HCT116 (cell line): ENCODE results near the gene THBS3. TPM values are rescaled to one million over a fixed set of nuclear protein-coding genes. Genes with fewer than 3 reads are reported as not detected.

Experiments used
- ATAC-seq: fragments of 200-7000 bp; cut with Tn5 transposase; 2 replicates; pipeline ENCODE4 v1.9.1; 2020; ENCODE audit warnings: mild to moderate bottlenecking, moderate library complexity
- BruUV-seq: library from RNA; stranded (reverse); fragments of 400-500 nt; replicated peaks from 2 replicates; lab custom pipeline; 2021; lab: Mats Ljungman, UMichigan
- CTCF ChIA-PET: fragments of 300-600 bp; sonication (Branson Sonifier 250); formaldehyde crosslinking; loops from one replicate; lab custom pipeline; 2021; ENCODE audit warnings: antibody characterized with exemption; lab: Charles Lee
- POLR2A ChIA-PET: fragments of 300-600, 350-600 bp; sonication (Branson Sonifier 250); formaldehyde crosslinking; loops from one replicate; lab custom pipeline; 2021; ENCODE audit warnings: antibody characterized with exemption; lab: Charles Lee
- RAD21 ChIA-PET, 2 experiments: fragments of 300-600 bp; sonication (Branson Sonifier 250); formaldehyde crosslinking; loops; one replicate each; lab custom pipeline; 2023; ENCODE audit warnings: low total read pairs in 2 of 2; ENCODE audit not compliant: uncharacterized antibody in 2 of 2, unreplicated experiment in 2 of 2, low non-redundant PET in 1 of 2; lab: Charles Lee
- DNase-seq: peaks from one replicate; pipeline ENCODE4 v3.0.0-alpha.2; 2010; ENCODE audit warnings: low read depth, low spot score
- H2AFZ ChIP-seq: fragments of 200-600 bp; shearing (Covaris generic), sonication (generic); 2 replicates; pipeline ENCODE4 v1.6.1; 2017; ENCODE audit warnings: low read depth, mixed run types, mixed read lengths, antibody characterized with exemption, low read length; ENCODE audit not compliant: poor library complexity, severe bottlenecking
- H3K27ac ChIP-seq: 2 replicates; pipeline ENCODE4 v1.5.1; 2012; ENCODE audit warnings: low read depth, low read length
- H3K27me3 ChIP-seq: fragments of 200-600 bp; sonication (generic); 2 replicates; pipeline ENCODE4 v1.6.1; 2016; ENCODE audit warnings: mixed run types, low read length, mixed read lengths; ENCODE audit not compliant: insufficient read depth
- H3K36me3 ChIP-seq, 2 experiments: fragments of 200-500 bp in 1 of 2; fragments of 200-600 bp in 1 of 2; sonication (Bioruptor generic) in 1 of 2; sonication (generic) in 1 of 2; 2 replicates each; pipeline versions ENCODE4 v1.5.1 to v1.6.1; 2014 to 2016; ENCODE audit warnings: low read length in 2 of 2, inconsistent platforms in 1 of 2, mixed read lengths in 1 of 2, mixed run types in 1 of 2; ENCODE audit not compliant: insufficient read depth in 2 of 2, control insufficient read depth in 1 of 2
- H3K4me1 ChIP-seq, 2 experiments: fragments of 200-600 bp in 1 of 2; sonication (generic) in 1 of 2; 2 replicates each; pipeline versions ENCODE4 v1.5.1 to v1.6.1; 2012 to 2017; ENCODE audit warnings: low read length in 2 of 2, inconsistent platforms in 1 of 2, mild to moderate bottlenecking in 1 of 2, mixed read lengths in 1 of 2, mixed run types in 1 of 2, moderate library complexity in 1 of 2; ENCODE audit not compliant: insufficient read depth in 2 of 2, control insufficient read depth in 1 of 2
- H3K4me2 ChIP-seq: fragments of 200-600 bp; sonication (generic); 2 replicates; pipeline ENCODE4 v1.6.1; 2017; ENCODE audit warnings: mixed run types, low read length, mixed read lengths
- H3K4me3 ChIP-seq, 2 experiments: fragments of 200-600 bp in 1 of 2; sonication (generic) in 1 of 2; replicated peaks in 1 of 2; 2 replicates each; pipeline ENCODE4 v1.5.1; 2011 to 2016; ENCODE audit warnings: low read length in 2 of 2, control low read depth in 1 of 2, low read depth in 1 of 2, mild to moderate bottlenecking in 1 of 2, mixed read lengths in 1 of 2, mixed run types in 1 of 2
- H3K79me2 ChIP-seq: fragments of 200-600 bp; sonication (generic); 2 replicates; pipeline ENCODE4 v1.6.1; 2017; ENCODE audit warnings: mild to moderate bottlenecking, mixed run types, low read length, moderate library complexity, mixed read lengths; ENCODE audit not compliant: insufficient read depth
- H3K9ac ChIP-seq: fragments of 200-600 bp; sonication (generic); 2 replicates; pipeline ENCODE4 v1.6.1; 2016; ENCODE audit warnings: low read length, mixed read lengths
- H3K9me2 ChIP-seq: fragments of 200-600 bp; sonication (generic), shearing (Covaris generic); 2 replicates; pipeline ENCODE4 v1.6.1; 2017; ENCODE audit warnings: mixed run types, mild to moderate bottlenecking, moderate library complexity; ENCODE audit not compliant: insufficient read depth
- H3K9me3 ChIP-seq, 2 experiments: fragments of 200-500 bp in 1 of 2; fragments of 200-600 bp in 1 of 2; sonication (Bioruptor generic) in 1 of 2; sonication (generic) in 1 of 2; 2 replicates each; pipeline ENCODE4 v1.6.1; 2014 to 2017; ENCODE audit warnings: low read length in 2 of 2, mixed read lengths in 2 of 2, inconsistent platforms in 1 of 2, low read depth in 1 of 2, mild to moderate bottlenecking in 1 of 2, mixed run types in 1 of 2, moderate library complexity in 1 of 2; ENCODE audit not compliant: control insufficient read depth in 1 of 2, insufficient read depth in 1 of 2
- H4K20me1 ChIP-seq: fragments of 200-600 bp; sonication (generic), shearing (Covaris generic); 2 replicates; pipeline ENCODE4 v1.6.1; 2017; ENCODE audit warnings: mixed run types, mild to moderate bottlenecking, moderate library complexity; ENCODE audit not compliant: insufficient read depth
- EGR1 ChIP-seq: IDR thresholded peaks from 2 replicates; pipeline ENCODE4 v1.6.1; 2012; ENCODE audit warnings: low read depth
- ELF1 ChIP-seq: IDR thresholded peaks from 2 replicates; pipeline ENCODE4 v1.6.1; 2012; ENCODE audit warnings: low read depth, borderline replicate concordance
- EZH2 ChIP-seq: fragments of 200-600 bp; sonication (generic); IDR thresholded peaks from 2 replicates; pipeline ENCODE4 v1.6.1; 2017; ENCODE audit warnings: antibody characterized with exemption, mixed run types
- EZH2phosphoT487 ChIP-seq: fragments of 200-600 bp; IDR thresholded peaks from 2 replicates; pipeline ENCODE4 v1.6.1; 2018; ENCODE audit warnings: antibody characterized with exemption, borderline replicate concordance
- FOSL1 ChIP-seq: IDR thresholded peaks from 2 replicates; pipeline ENCODE4 v1.6.1; 2012; ENCODE audit warnings: low read depth
- JUND ChIP-seq: IDR thresholded peaks from 2 replicates; pipeline ENCODE4 v1.6.1; 2012
- POLR2A ChIP-seq: IDR thresholded peaks from 2 replicates; pipeline ENCODE4 v1.7.0; 2011; ENCODE audit warnings: borderline replicate concordance; ENCODE audit not compliant: insufficient read depth, insufficient read length; ENCODE audit errors: extremely low read depth
- POLR2AphosphoS5 ChIP-seq: IDR thresholded peaks from 2 replicates; pipeline ENCODE4 v1.6.1; 2011; ENCODE audit warnings: mild to moderate bottlenecking, low read depth, low read length, moderate library complexity
- RAD21 ChIP-seq: IDR thresholded peaks from 2 replicates; pipeline ENCODE4 v1.6.1; 2012; ENCODE audit warnings: low read depth, mild to moderate bottlenecking
- SIN3A ChIP-seq: IDR thresholded peaks from 2 replicates; pipeline ENCODE4 v1.6.1; 2012; ENCODE audit warnings: low read depth
- SRF ChIP-seq: IDR thresholded peaks from 2 replicates; pipeline ENCODE4 v1.6.1; 2012; ENCODE audit warnings: low read depth
- TCF7L2 ChIP-seq: IDR thresholded peaks from 2 replicates; pipeline ENCODE4 v1.7.0; 2011; ENCODE audit warnings: borderline replicate concordance, inconsistent platforms; ENCODE audit not compliant: insufficient read depth, insufficient read length; ENCODE audit errors: extremely low read depth
- YY1 ChIP-seq: IDR thresholded peaks from 2 replicates; pipeline ENCODE4 v1.6.1; 2011; ENCODE audit warnings: low read length, low read depth, moderate library complexity, mild to moderate bottlenecking; ENCODE audit not compliant: insufficient replicate concordance; ENCODE audit errors: extremely low read depth
- ZFX ChIP-seq: fragments of 450-650 bp; IDR thresholded peaks from 2 replicates; pipeline ENCODE4 v1.6.1; 2017
- intact Hi-C: fragments of 100-400 bp; cut with micrococcal nuclease; formaldehyde crosslinking; loops from 2 replicates; pipeline ENCODE4 v1.10.0; 2022
- total RNA-seq: library from RNA; stranded (reverse); gene quantifications from one replicate; pipeline ENCODE4 v1.2.1, GENCODE V29; 2021; ENCODE audit not compliant: unreplicated experiment
- TF ChIP-seq, protein P1 (sequence below): IDR thresholded peaks from 2 replicates; pipeline ENCODE4 v1.6.1; 2012
- TF ChIP-seq, protein P2 (sequence below): IDR thresholded peaks from 2 replicates; pipeline ENCODE4 v1.6.1; 2011; ENCODE audit warnings: mild to moderate bottlenecking, low read length, moderate library complexity; ENCODE audit not compliant: insufficient replicate concordance; ENCODE audit errors: extremely low read depth
- TF ChIP-seq, protein P3 (sequence below): IDR thresholded peaks from 2 replicates; pipeline ENCODE4 v1.6.1; 2012; ENCODE audit warnings: low read depth
- TF ChIP-seq, protein P4 (sequence below): IDR thresholded peaks from 2 replicates; pipeline ENCODE4 v1.6.1; 2012

The THBS3 gene
- total RNA-seq, 1 experiment from 2014 or later: 15.9 TPM

DNA sequence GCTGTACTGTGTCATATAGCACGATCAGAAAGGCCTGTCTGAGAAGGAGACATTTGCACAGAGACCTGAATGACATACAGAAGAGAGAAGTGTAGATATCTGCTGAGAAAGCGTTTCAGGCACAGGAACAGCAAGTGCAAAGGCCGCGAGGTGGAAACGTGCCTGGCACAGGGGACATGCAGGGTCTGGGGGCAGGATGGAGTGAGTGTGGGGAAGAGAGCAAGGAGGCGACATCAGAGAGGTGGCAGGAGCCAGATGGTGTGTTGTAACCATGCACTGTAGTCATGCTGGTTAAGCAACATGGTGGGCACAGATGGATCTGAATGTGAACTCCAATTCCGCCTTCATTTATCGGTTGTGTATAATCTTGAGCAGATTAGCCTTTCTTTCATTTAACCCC lies 47.6 kb downstream of the THBS3 start (continued):
- TF ChIP-seq EZH2 (no peak), FOSL1 (no peak), ZFX (no peak), POLR2A (no peak), POLR2AphosphoS5 (no peak), EGR1 (no peak), ELF1 (no peak)
- TF ChIP-seq, protein P1, sequence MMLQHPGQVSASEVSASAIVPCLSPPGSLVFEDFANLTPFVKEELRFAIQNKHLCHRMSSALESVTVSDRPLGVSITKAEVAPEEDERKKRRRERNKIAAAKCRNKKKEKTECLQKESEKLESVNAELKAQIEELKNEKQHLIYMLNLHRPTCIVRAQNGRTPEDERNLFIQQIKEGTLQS: no peak

DNA sequence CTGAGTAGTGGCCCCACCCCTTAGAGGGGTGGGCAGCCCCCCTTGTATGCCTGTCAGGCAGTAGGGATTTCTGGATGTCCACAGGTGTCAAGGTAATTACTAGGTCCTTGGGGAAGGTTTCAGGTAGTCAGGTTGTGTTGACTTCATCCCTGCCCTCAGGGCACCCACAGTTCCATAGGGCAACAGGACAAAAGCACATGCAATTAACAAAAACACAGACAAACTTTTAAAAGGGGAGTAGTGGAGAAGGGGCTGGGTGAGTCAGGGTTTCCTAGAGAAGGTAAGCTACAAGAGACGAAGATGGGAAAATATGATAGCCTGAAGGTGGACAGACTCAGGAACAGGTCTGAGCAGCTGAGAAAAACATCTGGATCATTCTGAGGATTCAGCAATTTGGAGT lies 48.7 kb downstream of the THBS3 start:
- RAD21 ChIA-PET: no interaction called here
- Histone ChIP-seq H3K27me3 (no peaks in the 10 kb centered on the region), H3K4me3 (no peak overlapping the region), H4K20me1 (no peaks in the 10 kb centered on the region), H3K79me2 (no peaks in the 10 kb centered on the region), H3K36me3 (no peaks in the 10 kb centered on the region), H3K9me2 (no peaks in the 10 kb centered on the region), H3K4me2 (no peak overlapping the region), H3K9me3 (no peaks in the 10 kb centered on the region), H3K27ac (no peak overlapping the region), H2AFZ (no peak overlapping the region), H3K4me1 (no peaks in the 10 kb centered on the region), H3K9ac (no peak overlapping the region)
- DNase-seq: no peak
- no TSS peak for BruUV-seq
- CTCF ChIA-PET: interaction anchor here (0.6 to 1.0 kb wide), 3 partner anchors 9 to 68 kb away, joined by 3 to 4 read pairs (median 3); no protein-coding TSS in a partner anchor
- TF ChIP-seq POLR2AphosphoS5: no peak
- no peak for TF ChIP-seq FOSL1
- TF ChIP-seq EZH2phosphoT487: no peak
- TF ChIP-seq, protein P2, sequence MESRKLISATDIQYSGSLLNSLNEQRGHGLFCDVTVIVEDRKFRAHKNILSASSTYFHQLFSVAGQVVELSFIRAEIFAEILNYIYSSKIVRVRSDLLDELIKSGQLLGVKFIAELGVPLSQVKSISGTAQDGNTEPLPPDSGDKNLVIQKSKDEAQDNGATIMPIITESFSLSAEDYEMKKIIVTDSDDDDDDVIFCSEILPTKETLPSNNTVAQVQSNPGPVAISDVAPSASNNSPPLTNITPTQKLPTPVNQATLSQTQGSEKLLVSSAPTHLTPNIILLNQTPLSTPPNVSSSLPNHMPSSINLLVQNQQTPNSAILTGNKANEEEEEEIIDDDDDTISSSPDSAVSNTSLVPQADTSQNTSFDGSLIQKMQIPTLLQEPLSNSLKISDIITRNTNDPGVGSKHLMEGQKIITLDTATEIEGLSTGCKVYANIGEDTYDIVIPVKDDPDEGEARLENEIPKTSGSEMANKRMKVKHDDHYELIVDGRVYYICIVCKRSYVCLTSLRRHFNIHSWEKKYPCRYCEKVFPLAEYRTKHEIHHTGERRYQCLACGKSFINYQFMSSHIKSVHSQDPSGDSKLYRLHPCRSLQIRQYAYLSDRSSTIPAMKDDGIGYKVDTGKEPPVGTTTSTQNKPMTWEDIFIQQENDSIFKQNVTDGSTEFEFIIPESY: no peak
- TF ChIP-seq, protein P3, sequence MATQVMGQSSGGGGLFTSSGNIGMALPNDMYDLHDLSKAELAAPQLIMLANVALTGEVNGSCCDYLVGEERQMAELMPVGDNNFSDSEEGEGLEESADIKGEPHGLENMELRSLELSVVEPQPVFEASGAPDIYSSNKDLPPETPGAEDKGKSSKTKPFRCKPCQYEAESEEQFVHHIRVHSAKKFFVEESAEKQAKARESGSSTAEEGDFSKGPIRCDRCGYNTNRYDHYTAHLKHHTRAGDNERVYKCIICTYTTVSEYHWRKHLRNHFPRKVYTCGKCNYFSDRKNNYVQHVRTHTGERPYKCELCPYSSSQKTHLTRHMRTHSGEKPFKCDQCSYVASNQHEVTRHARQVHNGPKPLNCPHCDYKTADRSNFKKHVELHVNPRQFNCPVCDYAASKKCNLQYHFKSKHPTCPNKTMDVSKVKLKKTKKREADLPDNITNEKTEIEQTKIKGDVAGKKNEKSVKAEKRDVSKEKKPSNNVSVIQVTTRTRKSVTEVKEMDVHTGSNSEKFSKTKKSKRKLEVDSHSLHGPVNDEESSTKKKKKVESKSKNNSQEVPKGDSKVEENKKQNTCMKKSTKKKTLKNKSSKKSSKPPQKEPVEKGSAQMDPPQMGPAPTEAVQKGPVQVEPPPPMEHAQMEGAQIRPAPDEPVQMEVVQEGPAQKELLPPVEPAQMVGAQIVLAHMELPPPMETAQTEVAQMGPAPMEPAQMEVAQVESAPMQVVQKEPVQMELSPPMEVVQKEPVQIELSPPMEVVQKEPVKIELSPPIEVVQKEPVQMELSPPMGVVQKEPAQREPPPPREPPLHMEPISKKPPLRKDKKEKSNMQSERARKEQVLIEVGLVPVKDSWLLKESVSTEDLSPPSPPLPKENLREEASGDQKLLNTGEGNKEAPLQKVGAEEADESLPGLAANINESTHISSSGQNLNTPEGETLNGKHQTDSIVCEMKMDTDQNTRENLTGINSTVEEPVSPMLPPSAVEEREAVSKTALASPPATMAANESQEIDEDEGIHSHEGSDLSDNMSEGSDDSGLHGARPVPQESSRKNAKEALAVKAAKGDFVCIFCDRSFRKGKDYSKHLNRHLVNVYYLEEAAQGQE: no peak
- no peak for TF ChIP-seq POLR2A
- TF ChIP-seq, protein P4, sequence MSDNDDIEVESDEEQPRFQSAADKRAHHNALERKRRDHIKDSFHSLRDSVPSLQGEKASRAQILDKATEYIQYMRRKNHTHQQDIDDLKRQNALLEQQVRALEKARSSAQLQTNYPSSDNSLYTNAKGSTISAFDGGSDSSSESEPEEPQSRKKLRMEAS: no peak
- TF ChIP-seq TCF7L2: no peak
- no peak for TF ChIP-seq RAD21
- TF ChIP-seq YY1: no peak
- no peak for TF ChIP-seq ZFX
- no peak for TF ChIP-seq SRF
- no peak for TF ChIP-seq SIN3A
- no peak for TF ChIP-seq EGR1
- no peak for TF ChIP-seq EZH2
- TF ChIP-seq JUND: no peak
- intact Hi-C loops: no loop called here
- POLR2A ChIA-PET: no interaction called here
- no peak for ATAC-seq
